Liver (tissue), 3 donors: ENCODE data around the gene ZFP36L2.

ENCODE experiments used
- EGR1 ChIP-seq, 2 donors: IDR thresholded peaks; 2 replicates each; pipeline ENCODE4 v1.6.1; 2016 to 2018; ENCODE audit warnings: antibody characterized with exemption in 2 of 2, low read depth in 2 of 2
- GABPA ChIP-seq, 2 donors: IDR thresholded peaks in 1 of 2; conservative IDR thresholded peaks in 1 of 2; 2 replicates each; pipeline ENCODE4 v1.6.1; 2016; ENCODE audit warnings: antibody characterized with exemption in 2 of 2, mild to moderate bottlenecking in 1 of 2, moderate library complexity in 1 of 2
- TF ChIP-seq, protein P1 (sequence below): fragments of 150-350 bp; IDR thresholded peaks from 2 replicates; pipeline ENCODE4 v1.5.1; 2017; ENCODE audit warnings: improper control_type of control experiment, low read depth, low read length; ENCODE audit not compliant: missing input control
- donor health status: healthy.
- donor health status: healthy.

DNA sequence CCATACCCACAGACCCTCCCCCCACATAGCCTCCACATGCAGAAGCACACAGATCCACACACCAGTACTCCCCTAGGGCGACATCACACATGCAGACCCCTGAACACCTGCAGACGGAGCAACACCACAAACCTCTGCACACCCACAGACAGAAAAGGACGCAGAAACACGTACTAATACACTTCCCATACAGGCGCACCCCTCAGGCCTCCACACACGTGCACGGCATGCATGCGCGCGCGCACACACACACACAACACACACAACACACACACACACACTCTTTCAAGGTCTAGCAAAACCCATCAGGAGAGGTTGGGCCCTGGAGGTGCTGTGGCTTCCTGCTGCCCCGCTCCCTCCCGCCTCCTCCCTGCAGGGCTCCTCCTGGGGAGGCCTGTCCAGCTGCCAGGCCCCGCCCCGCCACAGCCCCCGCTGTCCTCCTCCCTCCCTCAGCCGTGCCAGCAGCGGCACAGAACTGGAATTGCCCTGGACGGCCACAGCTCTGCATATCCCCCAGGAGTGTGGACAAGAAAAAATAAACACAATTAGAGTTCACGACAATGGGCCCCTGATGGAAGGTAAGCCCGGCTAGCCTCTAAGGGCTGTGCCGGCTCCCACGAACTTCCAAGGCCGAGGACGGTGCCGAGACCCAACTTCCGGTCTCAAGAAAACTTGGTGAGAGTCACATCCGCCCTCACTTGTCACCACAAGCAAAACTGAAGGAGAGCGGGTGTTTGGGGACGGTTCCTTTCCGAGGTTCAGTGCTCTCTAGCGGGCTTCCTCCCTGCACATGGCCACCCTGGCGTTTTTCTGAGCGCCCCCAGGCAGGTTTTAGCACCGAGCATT, 6.8 kb downstream of the ZFP36L2 start:
- peak; percentile 77 to 88 for TF ChIP-seq GABPA (IDR thresholded peaks at IDR 0.05 in 1 of 2, conservative IDR thresholded peaks at IDR 0.05 in 1 of 2)
- peak in 1 of 2 donors; percentile 35 for TF ChIP-seq EGR1 (IDR thresholded peaks at IDR 0.05; ENCODE audit: low read depth in 2 of 2)
- TF ChIP-seq, protein P1, sequence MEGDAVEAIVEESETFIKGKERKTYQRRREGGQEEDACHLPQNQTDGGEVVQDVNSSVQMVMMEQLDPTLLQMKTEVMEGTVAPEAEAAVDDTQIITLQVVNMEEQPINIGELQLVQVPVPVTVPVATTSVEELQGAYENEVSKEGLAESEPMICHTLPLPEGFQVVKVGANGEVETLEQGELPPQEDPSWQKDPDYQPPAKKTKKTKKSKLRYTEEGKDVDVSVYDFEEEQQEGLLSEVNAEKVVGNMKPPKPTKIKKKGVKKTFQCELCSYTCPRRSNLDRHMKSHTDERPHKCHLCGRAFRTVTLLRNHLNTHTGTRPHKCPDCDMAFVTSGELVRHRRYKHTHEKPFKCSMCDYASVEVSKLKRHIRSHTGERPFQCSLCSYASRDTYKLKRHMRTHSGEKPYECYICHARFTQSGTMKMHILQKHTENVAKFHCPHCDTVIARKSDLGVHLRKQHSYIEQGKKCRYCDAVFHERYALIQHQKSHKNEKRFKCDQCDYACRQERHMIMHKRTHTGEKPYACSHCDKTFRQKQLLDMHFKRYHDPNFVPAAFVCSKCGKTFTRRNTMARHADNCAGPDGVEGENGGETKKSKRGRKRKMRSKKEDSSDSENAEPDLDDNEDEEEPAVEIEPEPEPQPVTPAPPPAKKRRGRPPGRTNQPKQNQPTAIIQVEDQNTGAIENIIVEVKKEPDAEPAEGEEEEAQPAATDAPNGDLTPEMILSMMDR: no peak
